GM21576 (cell line): ENCODE measurements around the gene HPCAL1.

ENCODE experiments used
- ATAC-seq: cut with Tn5 transposase; IDR thresholded peaks from one replicate; pipeline ENCODE4 v1.9.1; 2021; ENCODE audit warnings: mild to moderate bottlenecking, moderate library complexity; ENCODE audit not compliant: unreplicated experiment

Gene HPCAL1

DNA sequence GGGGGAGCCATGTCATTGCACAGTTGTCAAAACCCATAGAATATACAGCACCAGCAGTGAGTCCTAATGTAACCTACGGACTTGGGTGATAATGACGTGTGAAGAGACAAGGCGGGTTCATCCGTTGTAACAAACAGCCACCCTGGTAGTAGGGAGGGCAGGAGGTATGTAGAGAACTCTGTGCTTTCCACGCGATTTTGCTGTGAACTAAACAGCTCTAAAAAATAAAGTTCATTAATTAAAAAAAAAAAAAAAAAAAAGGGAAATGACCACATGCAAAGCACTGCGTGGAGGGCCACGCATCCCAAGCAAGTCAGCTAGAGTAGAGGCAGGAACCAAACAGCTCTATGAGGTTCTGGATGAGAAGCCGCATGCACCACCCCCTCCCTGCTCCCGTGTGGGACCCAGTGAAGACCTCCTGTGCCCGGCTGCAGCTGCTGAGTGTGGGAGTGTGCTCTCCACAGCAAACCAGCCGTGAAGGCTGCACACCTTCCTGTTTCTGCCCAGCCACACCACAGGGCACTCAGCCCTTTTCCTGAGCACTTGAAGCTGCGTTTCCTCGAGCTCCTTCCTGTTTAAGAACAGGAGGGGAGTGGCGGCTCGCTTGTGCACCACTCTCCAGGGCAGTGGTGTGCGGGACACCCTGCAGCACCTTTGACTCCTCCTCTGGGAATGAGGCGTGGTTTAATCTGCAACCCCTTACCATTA, 79.8 kb downstream of the HPCAL1 start:
- ATAC-seq: peak; percentile 53

DNA sequence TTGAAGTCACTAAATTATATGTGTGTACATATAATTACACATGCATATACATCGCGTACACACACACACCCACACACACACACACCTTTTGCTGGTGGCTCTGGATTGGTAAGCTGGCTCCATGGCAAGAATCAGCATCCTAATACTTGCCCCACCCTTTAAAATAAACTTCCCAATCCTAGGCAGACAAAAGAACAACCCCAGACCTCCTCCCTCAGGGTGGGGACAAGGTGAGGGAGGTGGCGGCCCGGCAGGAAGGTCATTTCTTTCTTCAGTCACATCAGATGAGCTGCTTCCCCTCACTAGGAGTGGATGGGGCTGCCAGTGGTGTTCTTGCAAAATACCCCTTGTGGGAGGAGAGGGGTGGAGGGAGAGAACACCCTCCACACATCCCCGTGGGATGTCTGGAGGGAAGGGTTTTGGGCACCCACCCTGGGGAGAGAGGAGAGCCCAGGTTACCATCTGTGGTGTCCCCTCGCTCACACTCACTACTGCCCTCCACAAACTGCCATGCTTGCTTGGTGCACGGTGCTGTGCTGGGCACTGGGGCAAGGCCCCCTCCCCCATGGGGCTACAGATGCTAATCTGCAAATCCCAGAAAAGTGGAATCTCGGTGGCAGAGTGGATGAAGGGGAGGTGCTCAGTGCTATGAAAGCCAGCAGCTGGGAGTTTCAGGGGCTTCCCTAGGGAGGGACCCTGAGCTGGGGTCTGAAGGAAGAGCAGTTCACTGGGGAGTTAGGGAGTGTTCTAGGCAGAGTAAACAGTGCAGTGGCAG, 81.4 kb downstream of the HPCAL1 start:
- ATAC-seq: no peak

DNA sequence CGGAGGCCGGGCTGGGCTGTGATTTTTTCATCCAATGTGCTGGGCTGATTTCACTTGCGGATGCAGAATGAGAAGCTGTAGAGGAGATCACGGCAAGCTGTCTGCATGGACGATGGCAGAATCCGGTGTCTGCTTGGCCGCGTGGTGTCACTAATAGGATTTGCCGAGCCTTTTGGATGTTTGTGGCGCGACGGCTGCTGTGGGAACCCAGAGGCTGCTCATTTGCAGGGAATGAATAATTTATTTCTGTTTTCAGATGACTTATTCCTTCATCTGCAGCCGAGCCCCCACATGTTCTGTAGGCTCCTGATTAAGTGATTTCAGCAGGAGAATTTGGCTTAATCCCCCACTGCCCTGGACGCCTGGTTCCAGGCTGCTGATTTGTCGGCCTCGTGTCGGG, 82.8 kb downstream of the HPCAL1 start:
- ATAC-seq: no peak

DNA sequence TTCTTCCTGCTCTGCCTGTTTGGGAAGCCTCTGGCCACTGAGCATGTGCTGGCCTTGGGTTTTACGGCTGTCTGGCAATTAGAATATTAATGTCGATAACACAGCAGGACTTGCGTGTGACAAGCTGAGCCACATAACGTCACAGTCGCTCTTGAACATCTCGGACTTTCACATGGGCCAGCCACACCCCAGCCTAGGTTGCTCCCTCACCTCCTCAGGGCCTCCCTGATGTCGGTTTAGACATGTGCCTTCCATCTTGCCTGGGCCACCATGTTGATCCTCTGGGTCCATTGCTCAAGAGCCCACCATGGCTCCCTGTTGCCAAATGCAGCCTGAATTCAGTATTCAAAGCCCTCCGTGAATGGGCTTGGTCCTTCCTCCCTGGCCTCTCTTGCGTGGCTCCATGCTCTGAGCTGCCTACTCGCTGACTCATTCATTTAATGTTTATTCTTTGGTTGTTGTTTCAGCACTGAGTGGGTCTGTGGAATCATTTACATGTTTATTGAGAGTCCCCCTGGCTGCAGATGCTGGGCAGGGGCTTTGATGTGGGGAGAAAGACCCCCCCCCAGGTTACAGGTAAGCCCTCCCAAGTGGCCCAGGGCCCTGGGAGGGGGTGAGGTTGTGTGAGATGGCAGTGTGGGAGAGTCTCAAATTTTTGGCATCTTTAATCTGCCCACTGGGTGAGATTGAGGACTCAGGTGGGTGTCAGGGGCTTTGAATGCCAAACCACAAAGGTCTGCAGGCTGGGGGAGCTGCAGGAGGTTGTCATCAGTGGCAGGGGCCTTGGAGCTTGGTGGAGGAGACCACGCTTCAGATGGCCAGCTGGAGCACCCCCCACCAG, 83.4 kb downstream of the HPCAL1 start:
- ATAC-seq: no peak

DNA sequence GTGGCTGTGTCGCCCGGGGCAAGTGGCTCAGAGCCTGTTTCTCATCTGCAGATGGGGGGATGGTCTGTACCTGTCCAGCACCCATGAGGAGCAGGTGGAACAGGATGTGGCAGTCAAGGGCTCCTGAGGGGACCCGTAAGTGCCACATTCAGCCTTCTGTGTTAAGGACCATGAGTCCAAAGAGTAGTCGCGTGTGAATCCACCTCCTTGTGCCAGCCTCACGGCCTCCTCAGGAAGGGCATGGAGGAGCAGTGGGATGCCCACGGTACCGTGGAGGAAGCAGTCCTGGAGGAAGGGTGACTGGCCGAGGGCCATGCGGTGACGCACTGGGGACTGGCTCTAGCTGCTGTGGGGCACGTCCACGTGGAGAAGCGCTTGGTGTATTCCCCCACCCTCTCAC, 84.3 kb downstream of the HPCAL1 start:
- no peak for ATAC-seq

DNA sequence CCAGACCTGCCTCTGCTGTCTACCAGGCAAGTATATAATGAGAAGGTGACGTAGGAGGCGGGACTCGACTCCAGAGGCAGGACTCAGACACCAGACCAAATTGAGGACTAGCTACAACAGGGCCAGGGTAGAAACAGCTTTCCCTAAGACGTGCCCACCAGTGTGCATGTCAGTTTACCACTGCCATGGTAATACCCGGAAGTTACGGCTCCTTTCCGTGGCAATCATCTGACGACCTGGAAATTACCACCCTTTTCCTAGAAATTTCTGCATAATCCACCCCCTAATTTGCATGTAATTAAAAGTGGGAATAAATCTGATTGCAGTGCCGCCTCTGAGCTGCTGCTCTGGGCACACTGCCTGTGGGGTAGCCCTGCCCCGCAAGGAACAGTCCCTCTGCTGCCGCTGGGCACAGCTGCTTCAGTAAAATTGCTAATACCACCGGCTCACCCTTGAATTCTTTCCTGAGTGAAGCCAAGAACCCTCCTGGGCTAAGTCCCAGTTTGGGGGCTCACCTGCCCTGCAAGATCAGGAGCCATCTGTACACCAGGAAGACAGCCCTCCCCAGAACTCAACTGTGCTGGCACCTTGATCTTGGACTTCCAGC, 86.4 kb downstream of the HPCAL1 start:
- ATAC-seq: no peak

DNA sequence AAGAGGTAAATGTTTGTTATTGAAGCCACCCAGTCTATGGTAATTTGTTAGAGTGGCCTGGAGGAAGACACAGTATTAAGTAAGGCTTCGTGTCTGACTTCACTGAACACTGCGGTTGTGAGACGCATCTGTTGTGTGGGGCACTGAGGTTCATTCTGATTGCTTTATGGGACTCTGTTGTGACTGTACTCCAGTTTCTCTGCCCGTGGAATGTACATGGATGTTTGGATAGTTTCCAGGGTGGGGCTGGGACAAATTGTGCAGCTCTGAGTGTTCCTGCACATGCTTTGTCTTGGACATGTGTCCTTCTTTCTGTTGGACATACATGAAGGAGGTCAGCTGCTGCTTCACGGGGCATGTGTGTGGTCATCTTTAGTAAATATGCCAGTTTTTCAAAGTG, 86.9 kb downstream of the HPCAL1 start:
- no peak for ATAC-seq

DNA sequence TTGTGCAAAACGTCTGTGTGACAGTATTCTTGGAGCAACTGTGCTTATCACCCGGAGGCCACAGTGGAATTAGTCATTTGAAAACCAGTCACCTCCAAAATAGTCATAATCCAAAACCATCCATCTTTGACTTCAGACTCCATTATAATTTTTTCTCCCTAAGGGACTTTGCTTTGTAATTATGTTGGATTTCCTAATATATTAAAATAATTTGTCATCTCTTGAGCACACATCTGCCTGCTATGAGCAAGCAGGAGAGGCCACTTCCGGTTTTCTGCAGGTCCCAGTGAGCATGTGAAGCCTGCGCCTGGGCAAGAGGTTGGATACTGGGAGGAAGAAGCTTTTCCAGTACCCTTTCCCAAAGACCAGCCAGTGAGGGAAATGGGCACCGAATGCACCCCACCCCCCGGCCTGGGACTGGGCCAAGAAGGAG, 87.7 kb downstream of the HPCAL1 start:
- ATAC-seq: no peak

DNA sequence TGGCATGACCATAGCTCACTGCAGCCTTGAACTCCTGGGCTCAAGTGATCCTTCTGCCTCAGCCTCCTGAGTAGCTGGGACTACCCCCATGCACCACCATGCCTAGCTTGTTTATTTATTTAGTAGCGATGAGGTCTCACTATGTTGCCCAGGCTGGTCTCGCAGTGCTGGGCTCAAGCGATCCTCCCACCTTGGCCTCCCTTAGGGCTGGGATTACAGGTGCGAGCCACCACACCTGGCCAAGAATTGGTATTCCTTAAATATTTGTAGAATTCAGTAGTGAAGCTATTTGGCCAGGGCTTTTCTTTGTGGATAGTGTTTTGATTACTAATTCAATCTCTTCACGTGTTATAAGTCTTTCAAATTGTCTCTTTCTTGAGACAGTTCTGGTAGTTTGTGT, 89.4 kb downstream of the HPCAL1 start:
- no peak for ATAC-seq

DNA sequence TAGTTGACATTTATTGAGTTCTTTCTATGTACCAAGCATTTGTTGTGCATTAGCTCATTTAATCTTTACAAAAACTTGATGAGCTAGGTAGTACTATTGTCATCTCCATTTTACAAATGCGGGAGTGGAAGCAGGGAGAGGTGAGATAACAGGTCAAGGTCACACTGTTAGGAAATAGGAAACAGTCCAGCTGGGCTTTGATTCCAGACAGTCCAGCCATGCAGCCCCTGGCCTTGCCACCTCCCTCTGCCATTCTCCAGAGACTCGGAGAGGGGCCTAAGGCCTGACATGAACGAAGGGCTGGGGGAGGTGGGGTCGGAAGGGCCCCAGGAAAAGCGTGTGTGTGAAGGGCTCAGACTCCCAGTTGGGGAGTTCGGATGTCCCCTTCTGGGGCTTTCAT, 89.8 kb downstream of the HPCAL1 start:
- no peak for ATAC-seq

DNA sequence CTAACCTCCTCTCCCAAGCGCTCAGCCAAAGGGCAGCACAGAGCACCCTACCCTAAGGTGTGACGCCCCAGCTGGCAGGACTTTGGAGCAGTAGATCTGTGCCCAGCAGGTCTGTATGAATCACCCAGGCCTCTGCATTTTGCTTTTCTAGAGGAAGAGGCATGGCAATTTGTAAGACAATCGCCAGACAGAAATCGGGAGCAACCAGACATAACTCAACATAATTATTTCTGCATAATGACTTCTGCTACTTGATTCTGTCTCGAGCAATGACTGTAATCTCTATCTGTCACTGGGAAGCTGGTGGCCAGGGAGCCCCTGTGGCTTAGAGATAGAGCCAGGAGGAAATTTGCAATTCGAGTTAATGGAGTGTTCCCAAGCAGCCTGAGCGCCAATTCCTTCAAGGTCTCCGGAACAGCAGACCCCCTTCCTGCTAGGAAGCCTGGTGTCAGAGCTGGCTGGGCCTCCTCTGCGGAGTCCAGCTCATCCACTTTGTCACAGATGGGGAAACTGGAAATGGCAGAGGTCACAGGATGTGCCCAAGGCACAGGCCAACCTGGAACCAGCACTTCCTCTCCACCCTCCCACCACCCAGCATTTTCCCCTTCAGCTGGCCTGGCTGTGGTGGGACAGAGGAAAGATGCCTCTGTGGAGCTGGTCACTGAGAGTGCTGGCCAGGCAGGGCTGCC, 90.4 kb downstream of the HPCAL1 start:
- ATAC-seq: no peak

DNA sequence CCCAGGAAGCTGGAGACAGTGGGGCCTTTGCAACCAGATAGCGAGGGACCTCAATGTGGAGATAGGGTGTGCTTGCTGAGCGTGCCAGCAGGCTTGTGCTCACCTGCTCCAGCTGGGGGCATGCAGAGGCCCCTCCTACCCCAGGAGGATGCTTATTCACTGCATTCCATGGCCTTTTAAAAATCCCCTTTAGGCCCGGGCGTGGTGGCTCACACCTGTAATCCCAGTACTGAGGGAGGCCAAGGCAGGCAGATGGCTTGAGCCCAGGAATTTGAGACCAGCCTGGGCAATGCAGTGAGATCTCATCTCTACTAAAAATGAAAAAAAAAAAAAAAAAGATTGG, 90.9 kb downstream of the HPCAL1 start:
- no peak for ATAC-seq

DNA sequence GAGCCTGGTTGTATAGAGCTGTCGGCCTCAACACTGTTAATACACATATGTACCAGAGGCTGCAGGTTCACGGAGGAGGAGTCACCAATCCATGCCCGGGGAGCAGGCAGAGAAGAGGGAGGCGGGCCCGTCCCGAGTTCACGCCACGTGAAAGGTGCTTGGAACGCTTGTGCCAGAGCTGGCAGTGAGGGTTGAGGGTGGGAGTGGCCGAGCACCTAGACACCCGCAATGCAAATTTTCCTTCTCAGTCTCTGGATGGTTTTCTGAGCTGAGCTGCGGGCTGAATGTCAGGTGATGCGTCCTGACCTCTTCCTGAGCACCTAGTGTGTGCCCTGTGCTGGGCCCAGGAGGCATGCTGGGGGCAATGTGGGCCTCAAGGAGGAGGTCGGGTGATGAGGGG, 93.2 kb downstream of the HPCAL1 start:
- no peak for ATAC-seq

DNA sequence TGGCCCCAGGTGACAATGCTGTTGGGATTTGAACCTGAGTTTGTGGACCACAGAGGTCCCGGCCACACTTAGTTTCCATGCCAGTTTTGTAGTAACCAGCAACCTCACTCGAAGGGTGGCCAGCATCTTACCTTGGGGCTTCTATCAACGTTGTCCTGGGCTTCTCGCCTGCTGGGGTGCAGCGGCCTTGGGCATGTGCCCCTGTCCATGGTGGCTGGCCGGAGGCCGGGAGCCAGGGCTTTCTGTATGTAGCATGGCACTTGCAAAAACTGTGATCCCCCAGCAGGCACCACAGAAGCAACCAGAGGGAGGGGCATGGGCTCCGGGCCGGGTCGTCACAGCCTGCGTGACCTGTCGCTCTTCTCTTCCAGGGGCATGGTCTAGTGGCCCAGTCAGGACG, 93.8 kb downstream of the HPCAL1 start:
- ATAC-seq: no peak

DNA sequence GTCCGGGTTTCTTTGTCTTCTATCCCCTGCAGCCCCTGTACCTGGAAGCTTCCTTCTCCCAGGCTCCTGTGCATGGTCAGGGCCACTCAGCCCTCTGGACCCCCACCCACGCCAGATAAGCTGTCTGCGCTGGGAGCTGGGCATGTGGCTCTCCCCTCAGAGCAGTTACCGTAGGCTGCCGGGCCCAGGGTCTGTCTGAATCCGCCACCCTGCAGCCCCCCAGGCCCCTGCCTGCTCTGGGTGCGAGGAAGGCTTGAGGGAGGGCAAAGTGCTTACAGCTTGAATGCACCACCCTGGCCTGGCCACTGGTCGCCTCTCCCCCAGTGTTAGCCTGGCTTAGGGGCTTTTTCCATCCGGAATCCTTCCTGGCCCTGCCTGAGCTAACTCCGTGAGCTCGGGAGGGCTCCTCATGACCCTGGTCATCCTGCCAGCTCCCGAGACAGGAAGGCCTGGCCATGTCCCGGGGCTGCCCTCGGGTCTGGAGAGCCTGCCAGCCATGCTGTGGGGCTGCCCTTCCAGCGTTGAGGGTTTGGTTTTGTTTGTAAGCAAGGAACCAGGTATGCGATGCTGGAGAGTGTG, 94.7 kb downstream of the HPCAL1 start:
- no peak for ATAC-seq

DNA sequence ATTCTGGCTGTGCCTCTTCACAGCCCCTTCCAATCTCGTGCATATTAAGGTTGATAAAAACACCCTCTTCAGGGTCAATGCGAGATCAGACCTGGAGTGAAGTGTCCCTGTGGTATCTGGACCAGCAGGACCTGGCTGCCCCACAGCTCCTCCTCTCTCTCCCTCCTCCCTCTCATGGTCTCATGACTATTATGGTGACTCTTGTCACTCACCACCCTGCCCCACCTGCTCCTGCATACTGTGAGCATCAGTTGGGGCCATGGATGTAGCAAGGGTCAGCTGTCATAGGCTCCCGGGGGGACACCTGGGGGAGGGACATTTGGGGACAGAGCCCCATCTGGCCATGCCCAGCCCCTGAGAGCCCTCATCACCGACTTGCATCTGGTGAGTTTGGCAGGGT, 95.2 kb downstream of the HPCAL1 start:
- no peak for ATAC-seq

DNA sequence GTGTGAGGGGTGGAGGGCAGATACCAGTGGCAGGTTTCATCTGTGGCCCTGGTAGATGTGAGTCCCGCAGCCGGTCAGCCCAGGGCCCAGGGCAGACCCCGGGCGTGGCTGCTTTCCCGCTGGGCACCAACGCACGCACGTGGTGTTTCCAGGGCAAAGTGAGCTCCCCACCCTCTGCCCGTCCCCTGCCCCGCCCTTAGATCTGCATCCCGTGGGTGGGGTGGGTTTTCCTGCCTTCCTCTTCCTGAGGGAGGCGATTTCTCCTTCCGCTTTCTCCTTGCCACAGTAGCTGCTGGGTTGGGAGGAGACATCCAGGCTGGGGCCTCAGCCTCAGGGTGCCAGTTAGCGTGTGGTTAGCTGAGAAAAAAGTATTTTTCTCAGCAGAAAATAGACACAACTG, 95.8 kb downstream of the HPCAL1 start:
- ATAC-seq: no peak

DNA sequence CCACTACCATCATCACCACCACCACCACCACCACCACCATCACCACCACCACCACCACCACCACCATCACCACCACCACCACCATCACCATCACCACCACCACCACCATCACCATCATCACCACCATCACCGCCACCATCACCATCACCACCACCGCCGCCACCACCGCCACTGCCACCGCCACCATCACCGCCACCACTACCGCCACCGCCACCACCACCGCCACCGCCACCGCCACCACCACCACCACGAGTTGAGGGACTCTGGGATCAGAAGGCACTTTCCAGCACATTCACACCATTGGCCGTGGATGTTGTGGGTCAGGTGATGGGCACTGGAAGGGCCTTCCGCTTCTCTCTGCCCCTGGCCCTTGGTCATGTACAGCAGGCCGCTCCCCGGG, 96.7 kb downstream of the HPCAL1 start:
- ATAC-seq: no peak

DNA sequence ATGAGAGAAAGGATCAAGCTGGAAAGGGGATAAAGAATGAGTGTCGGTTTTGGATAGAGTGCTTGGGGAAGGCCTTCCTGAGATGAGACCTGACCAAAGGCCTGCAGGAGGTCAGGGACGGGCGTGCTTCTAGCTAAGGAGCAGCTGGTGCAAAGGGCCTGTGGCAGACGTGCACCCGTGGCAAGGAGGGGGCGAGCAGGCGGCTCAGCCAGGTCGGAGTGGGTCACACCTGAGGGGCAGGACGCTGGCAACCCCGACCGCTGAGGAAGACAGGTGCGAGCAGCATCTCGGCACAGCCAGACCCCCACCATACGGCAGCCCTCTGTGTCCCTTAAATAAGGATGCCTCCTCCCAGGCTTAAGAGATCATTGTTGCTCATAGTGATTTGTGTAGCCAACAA, 97.3 kb downstream of the HPCAL1 start:
- no peak for ATAC-seq

DNA sequence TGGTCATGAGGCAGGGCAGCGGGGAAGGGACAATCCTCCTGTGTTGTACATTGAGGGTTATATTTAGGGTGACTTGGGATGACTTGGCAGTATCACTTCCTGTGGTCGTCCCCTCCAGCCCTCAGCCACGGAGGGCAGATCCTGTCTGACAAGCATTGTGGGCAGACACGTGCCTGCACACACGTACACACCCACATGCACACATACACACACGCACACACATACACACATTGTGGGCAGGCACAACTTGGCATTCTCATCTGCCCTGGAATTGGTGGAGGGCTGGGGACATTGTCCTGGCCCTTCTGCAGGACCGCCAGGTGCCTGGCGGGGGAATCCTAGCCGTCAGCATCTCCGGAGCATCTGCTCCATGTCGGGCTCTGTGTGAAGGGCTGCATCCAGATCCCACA, 97.9 kb downstream of the HPCAL1 start:
- no peak for ATAC-seq
